Uterus (tissue), 2 donors: ENCODE results near the gene SPAG8.

Experiments
- POLR2A ChIP-seq, 2 donors: fragments of 450-650 bp; IDR thresholded peaks; one replicate each; pipeline ENCODE4 v1.6.1; 2016; ENCODE audit warnings: antibody characterized with exemption in 2 of 2, mild to moderate bottlenecking in 1 of 2, moderate library complexity in 1 of 2
- TF ChIP-seq, protein P1 (sequence below), 4 experiments: fragments of 200-600 bp in 2 of 4; fragments of 450-650 bp in 2 of 4; sonication (generic) in 2 of 4; IDR thresholded peaks; one replicate each; pipeline ENCODE4 v1.5.1; 2016 to 2019; ENCODE audit warnings: antibody characterized with exemption in 4 of 4, mild to moderate bottlenecking in 2 of 4, moderate library complexity in 1 of 4

- TF ChIP-seq, protein P1, sequence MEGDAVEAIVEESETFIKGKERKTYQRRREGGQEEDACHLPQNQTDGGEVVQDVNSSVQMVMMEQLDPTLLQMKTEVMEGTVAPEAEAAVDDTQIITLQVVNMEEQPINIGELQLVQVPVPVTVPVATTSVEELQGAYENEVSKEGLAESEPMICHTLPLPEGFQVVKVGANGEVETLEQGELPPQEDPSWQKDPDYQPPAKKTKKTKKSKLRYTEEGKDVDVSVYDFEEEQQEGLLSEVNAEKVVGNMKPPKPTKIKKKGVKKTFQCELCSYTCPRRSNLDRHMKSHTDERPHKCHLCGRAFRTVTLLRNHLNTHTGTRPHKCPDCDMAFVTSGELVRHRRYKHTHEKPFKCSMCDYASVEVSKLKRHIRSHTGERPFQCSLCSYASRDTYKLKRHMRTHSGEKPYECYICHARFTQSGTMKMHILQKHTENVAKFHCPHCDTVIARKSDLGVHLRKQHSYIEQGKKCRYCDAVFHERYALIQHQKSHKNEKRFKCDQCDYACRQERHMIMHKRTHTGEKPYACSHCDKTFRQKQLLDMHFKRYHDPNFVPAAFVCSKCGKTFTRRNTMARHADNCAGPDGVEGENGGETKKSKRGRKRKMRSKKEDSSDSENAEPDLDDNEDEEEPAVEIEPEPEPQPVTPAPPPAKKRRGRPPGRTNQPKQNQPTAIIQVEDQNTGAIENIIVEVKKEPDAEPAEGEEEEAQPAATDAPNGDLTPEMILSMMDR (IDR thresholded peaks at IDR 0.05), result no peak
- no peak for TF ChIP-seq POLR2A (IDR thresholded peaks at IDR 0.05)
Observed at GRCh38 chr9:35816708-35817107, 4.6 kb upstream of the SPAG8 start.
